GM12892 (cell line): Measurements from ENCODE around the gene PARD3.

Source experiments
- POLR2A ChIP-seq: IDR thresholded peaks from 2 replicates; pipeline ENCODE4 v1.6.1; 2011; ENCODE audit warnings: low read depth, low read length, control low read depth
- POLR2AphosphoS5 ChIP-seq: IDR thresholded peaks from 2 replicates; pipeline ENCODE4 v1.6.1; 2011; ENCODE audit warnings: low read depth, low read length, control low read depth
- TAF1 ChIP-seq: IDR thresholded peaks from 2 replicates; pipeline ENCODE4 v1.6.1; 2011; ENCODE audit warnings: low read depth, mild to moderate bottlenecking, control low read depth, low read length, borderline replicate concordance

DNA sequence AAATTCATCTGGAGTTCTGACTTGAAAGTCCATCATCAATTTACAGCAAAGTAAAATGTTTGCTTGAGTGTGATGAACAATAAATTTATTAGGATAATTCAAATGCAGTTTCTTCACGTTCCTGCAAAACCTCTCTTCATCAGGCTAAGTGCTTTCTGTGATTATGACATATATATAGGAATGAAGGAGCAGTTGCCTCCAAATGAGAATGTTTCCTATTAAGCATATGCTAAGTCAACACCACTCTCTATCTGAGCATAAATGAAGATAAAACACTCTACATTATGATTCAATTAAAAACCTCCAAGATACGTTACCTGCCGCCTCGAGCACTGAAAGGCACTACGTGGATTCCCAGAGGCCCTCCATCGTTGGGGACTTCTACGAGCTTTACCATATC lies 416.1 kb downstream of the PARD3 start:
- TF ChIP-seq TAF1 (no peak), POLR2AphosphoS5 (no peak), POLR2A (no peak)
